NCI-H2196 treated with DMSO at 0.1 percent for 48 hours (cell line): Measurements from ENCODE around the gene TSPAN7.

ENCODE experiments used
- DNase-seq: peaks from one replicate; lab custom pipeline; 2025; ENCODE audit not compliant: unreplicated experiment; lab: John Stamatoyannopoulos, UW

Gene TSPAN7, protein sequence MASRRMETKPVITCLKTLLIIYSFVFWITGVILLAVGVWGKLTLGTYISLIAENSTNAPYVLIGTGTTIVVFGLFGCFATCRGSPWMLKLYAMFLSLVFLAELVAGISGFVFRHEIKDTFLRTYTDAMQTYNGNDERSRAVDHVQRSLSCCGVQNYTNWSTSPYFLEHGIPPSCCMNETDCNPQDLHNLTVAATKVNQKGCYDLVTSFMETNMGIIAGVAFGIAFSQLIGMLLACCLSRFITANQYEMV

DNA sequence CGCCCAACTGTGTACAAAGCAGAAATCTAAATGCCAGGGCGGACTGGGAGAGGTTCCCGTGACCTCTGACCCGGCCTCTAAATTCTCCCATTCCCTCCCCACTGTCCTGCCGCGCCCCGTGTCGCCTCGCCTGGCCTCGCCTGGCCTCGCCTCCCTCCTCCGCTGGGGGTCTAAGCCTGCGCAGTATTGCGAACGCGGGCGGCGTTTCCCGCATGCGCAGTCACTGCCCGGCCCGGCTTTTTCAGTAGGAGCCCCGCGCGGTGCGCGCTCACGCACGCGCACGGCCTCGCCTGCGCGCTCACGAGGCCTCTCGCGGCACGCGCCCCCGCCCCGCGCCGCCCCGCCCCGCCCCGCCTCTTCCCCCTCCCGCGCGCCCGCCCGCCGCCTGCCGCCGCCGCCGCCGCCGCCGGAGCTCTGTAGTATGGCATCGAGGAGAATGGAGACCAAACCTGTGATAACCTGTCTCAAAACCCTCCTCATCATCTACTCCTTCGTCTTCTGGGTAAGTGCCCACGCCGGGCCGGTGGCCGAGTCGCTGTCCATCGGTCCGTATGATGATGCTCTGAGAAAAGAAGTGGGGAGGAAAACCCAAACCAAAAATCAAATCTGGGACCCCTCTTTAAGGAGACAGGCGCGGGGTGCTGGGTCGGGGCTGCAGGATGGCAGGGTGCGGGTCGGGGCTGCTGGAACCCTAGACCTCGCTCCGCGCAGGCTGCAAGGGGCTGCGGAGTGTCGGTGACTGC is at the start of gene TSPAN7:
TSS of gene TSPAN7 (plus strand) at position 417 of the 743 bp plus-strand sequence. CDS start at position 422, 5 bp downstream.
- peak; percentile 39 for DNase-seq

DNA sequence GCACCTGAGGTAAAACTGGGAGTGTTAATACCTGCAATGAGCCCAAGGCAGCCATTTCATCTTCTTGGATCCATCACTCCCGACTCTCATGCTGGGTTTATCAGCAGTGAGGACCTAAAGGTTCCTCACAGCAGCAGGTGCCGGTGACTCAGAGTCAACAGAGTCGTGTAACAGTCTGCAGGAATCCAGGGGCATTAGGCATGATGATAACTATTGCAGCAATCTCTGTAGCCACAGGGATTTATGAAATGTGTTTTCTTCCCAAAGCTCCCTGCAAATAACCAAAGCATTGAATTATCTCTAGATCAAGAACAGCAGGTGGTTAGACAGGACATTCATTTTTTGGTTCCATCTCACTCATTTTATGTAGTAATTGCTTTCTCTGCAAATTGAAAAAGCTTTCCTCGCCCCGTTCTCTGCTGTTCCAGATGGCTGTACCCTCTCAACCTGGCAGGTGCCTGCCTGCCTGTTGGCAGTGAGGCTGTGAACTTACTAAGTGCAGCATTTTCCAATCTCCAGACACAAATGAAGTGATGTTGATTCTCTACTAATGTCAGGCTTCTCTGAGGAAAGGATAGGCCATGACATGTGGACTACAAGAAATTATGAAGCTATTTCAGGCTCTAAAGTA is 48.1 kb upstream of the TSPAN7 start:
- DNase-seq, result no peak

DNA sequence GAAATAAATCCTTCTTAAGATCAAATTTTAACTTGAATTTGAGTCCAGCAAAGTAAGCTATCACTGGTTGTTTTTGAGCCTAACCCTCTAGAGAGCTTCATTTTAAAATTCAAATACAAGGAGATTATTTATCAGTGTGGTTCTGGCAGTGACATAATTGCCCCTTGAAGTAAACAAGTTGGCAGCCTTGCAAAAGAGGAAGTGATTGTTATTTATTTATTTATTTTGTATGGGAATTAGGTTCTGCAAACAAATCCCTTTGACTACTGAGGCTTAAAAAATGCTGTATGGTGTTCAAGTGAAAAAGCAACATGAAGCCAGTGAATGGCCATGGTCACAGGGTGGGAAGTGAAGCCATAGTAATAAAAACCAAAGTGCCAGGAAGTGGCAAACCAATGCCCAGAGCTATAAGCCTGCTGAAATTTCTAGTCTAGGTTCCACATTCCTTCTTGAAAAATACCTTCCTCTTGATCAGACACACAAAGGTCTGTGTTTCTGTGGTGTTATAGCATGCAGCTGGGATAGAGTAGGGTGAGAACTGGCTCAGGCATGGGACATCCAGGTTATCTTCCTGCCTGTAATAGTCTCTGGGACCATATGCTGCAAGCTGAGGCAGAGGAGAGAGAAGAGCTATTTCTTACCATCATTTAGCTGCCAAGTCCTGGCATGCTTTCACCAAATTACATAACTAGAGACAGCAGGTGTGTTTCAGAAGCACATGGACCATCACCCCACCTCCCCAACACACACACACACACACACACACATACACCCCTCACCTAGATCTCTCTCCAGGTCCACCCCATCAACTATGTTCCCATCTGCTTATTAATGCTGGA is 47.1 kb upstream of the TSPAN7 start:
- no peak for DNase-seq

DNA sequence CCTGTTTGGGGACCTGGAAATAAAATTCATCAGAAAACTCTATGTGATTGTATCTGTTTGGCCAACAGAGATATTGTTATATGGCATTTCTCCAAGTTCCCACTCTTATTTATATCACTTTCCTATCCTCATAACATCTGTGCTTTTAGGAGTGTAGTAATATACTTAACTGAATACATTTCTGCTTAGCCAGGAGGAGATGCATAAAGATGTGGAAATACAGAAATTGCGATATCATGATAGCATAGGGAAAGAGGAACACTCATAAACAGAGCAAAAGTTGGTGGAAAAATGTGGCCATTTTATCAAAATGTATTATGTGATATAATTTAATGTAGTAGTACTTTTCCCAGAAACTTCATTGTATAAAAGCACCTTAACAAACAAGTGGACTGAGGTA is 46.1 kb upstream of the TSPAN7 start:
- DNase-seq, result no peak

DNA sequence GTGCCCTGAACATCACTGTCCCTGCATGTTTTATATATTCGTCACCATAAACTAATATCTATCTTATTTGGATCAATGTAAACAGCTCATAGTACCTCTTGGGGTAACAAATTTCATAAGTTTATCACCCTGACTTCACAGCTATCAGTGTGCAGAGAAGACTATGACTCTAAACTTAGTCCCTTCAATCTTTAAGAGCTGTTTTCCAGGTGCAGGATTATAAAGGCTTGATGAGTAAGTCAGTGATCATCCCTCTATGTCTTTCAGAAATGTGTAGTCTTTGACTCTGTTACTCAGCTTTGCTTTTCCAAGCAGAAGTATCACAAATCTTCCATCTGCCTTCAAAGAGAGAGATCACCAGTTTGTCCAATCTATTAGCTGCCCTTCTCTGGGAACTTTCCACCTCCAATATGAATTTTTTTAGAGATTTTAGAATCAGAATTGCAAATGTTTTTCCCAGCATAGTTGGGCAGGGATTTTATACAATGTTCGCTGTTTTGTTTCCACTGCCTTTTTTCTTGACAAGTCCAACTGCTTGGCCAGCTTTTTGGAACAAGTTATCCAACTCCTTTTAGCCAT is 45.1 kb upstream of the TSPAN7 start:
- DNase-seq, result no peak

DNA sequence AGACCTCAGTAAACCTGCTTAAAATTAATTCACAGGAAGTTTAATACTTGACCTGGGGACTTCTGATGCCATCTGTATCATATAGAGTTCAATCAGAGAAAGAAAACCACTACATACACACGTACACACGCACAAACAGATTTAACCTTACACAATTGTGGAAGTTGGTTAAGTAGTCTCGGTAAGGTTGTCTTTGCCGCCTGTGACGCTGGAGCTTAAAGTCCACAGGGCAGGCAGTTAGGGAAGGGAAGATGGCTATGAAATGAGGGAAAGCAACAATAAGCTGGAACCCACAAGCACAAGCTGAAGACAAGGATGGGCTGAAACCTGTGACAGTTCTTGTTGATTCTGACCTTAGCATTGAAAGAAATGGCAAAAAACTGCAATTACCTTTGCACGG is 41.7 kb upstream of the TSPAN7 start:
- no peak for DNase-seq

DNA sequence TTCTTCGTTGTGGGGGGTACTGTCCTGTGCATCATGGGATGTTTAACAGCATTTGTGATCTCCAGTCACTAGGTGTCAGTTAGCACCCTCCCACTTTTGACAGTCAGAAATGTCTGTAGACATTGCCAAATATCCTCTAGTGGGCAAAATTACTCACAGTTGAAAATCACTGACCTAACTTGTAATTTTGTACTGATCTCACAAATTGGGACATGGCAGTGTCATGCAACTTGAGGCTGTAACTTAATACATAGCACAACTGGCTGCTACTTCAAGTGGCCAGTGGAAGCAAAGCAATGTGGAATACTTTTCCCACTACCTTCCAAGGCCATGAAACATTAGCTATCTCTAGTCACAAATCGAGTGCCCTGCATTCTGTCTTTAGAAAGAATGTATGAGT is 23.2 kb upstream of the TSPAN7 start:
- no peak for DNase-seq

DNA sequence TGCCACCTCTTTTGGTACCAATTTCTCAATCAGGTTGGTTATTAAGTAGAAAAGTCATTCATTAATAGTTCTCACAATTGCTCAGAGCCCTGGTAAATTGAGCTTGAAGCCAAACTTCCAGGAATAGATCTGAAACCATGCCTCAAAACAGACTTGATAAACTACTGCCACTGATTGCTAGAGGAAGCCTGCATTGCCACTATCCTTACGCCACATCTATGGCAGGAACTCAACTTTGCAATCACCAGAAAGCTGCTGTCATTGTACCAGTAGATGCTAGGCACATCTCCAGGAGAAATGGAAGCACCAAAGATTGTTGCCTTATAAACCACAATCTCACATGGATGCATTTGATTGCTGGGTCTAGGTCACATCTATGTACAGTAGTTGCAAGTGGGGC is 21.6 kb upstream of the TSPAN7 start:
- DNase-seq, result no peak

DNA sequence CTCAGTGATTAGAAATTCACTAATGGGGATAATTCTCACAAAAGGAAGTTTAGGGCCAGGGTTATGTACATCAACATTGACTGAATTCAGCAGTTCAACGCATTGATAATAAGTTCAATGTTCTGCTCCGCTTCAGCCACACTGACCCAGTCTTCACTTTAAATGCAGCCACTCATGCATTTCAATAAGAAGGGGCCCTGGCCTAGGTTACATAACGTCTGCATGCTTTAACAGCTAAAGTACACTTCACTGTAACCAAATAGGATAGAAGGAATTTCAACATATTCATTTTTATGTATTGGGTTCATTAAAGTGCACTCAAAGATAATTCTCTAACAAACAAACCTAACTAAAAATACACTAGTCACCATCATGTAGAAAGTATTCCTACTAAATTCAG is 12.8 kb upstream of the TSPAN7 start:
- DNase-seq, result no peak

DNA sequence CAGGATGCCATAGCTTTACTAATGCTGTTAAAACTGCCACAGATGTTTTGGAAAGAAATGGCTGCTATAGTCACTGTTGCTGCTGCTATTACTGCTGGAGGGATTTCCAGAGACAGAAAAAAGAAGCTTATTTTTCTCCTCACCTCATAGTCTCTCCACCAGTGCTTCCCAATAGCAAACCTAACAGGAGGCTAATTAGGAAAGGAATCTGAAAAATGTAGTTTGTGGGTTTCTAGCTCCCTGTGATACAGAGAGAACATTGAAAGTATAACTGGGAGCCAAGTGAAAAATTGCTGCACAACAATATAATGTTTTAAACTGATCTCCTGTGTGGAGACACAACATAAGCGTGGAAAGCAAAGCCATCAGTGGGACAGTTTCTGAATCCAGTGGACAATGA is 8.6 kb upstream of the TSPAN7 start:
- DNase-seq, result no peak

DNA sequence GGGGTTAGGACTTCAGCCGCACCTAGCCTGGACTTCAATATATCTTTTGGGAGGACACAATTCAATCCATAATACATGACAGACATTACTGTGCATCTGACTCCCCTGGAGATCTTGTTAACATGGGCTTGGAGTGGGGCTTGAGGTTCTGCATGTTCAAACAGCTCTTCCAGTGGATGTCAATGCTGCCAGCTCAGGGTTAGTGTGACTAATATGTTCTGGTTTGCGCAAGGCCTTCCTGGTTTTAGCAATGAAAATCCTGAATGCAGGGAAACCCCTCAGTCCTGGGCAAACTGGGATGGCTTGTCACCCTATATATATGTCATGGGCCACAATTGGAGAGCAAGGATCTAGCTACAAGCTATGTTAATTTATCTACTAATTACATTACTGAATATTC is 2.7 kb upstream of the TSPAN7 start:
- DNase-seq, result no peak

DNA sequence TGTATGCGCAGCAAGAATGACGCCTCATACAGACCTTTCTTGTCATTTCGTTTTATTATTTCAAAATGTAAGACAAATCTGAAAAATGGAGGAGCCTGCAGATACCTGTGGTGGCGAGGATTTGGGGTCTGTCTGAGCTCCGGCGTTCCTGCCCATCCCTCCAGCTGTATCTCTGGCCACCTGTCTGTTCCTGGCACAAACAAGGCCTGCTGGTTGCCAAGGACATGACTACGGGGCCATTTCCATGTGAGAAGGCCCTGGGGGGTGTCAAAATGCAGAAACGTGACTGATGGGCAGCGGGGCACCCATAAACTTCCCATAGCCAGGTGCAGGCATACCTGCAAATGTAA is 591 bp upstream of the TSPAN7 start:
- DNase-seq, result no peak

DNA sequence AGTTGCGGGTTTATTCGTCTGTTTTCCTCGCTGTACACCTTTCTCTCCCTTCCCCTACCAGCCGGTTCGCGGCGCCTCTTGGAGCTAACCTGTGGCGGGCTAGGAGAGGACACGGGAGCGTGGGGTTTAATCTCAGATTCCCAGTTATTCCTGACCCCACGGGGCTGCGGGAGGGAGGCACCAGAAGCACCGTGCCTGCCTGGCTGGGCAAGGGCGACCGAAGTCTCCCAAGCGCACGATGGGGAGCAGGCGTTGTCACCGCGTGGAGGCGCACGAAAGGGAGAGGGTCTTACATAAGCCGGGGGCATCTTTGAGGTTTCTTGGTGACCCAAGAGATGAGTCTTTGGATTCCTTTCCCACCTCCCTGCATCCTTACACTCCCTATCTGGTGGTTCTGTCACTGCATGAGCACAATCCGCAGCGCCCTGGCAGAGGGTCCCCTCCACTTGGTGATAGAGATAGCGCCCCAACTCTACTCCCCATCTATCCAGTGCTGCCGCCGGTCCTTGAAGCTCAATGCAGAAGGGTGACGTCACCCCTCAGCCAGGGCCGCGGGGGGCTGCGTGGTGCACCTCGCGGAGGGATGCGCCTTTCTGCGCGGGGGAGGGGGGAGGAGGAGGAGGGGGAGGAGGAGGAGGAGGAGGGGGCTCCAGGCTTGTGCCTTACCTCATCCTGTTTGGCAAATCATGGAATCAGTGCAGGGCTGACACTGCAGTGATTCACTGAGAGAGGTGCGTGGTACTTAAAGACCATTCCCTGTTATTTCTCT is 793 bp downstream of the TSPAN7 start:
- no peak for DNase-seq

DNA sequence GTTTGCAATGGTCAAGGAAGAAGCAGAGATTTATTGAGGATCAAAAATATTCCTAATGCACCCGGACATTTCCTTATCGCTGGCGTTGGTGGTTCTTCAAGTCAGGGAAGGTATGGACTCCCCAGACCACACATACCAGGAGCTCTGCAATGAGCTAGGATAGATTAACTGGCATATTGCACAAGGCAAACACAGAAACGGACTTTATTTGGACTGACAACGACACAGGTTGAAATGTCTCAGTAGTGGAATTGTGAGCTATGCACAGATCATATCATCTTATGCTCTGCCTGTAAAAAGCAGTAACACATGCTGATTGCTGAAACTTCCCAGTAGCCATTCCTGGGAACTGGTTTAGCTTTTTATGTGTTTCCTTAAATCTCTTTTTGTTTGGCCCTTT is 1.7 kb downstream of the TSPAN7 start:
- DNase-seq, result no peak

DNA sequence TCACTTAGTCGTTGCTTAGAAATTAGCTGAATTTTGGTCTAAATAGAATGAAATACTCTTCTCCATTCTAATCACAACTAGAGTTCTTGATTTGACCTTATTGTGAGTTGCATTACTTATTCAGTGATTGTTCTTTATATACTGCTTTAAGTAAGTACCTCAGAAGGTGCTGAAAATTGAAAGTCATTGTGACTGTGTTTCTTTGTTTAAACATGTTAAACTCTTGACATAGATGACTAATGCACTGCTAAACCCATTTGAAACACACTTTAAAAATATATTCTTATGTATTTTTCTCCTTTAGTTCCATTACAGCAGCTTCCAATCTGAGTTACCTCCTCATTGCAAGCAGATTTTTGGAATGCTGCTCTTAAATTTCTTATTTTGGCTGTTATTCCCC is 9.1 kb downstream of the TSPAN7 start:
- DNase-seq, result no peak

DNA sequence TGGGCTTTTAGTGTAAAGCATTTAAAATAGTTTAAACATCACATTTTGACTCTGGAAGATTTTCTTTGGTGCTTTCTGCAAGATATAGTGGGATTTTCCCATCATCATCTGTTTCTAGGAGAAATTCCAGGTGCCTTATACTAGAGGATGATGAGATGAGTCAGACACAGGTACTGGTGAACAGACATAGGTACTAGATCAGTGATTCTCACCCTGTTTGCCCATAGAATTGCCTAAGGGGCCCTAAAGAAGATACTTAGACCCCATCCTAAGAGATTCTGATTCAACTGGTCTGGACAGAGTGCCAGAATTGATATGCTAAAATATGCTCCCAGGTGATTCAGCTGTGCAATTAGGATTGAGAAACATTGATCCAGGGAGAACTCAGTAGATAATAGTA is 9.7 kb downstream of the TSPAN7 start:
- DNase-seq, result no peak

DNA sequence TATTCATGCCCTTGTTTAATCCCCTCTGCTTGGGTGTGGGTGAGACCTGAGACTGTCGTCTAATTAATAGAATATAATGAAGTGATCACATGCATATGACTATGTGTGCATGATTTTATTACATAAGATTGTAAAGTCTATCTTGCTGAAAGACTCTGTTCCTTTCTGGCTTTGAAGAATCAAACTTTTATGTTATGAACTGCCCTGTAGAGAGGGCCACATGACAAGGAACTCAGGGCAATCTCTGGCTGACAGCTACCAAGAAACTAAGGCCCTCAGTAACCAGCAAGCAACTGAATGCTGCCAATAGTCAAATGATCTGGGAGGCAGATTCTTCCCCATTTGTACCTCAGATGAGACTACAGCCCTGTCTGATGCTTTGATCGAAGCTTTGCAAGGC is 13.5 kb downstream of the TSPAN7 start:
- no peak for DNase-seq

DNA sequence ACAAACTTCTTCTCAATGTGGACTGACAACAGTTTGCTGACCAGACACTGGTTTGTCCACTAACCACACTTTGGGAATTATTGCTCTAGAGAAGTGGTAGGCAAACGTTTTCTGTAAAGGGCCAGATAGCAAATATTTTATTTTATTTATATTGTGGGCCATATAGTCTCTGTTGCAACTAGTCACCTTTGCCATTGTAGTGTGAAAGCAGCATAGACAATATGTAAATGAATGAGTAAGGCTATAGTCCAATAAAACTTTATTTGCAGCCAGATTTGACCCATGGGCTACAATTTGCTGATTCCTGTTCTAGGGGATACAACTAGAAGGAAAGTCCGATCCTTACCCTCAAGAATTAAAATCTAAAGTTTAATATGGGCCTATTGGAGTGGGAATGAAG is 14.5 kb downstream of the TSPAN7 start:
- no peak for DNase-seq

DNA sequence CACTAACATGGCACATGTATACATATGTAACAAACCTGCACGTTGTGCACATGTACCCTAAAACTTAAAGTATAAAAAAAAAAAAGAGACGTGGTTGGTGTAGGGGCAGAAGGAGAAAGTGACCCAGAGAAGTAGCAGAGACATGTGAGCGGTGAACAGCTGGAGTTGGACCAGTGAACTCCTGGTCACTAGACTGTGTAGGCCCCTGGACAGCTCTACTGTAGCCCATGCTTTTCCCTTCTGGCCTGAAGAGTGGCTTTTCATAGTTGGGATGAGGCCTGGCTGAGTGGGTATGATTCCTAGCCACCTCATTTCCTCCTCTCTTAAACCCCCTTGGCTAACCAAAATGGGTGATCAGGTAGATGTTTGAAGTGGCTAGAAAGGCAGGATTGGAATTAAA is 16.4 kb downstream of the TSPAN7 start:
- no peak for DNase-seq

DNA sequence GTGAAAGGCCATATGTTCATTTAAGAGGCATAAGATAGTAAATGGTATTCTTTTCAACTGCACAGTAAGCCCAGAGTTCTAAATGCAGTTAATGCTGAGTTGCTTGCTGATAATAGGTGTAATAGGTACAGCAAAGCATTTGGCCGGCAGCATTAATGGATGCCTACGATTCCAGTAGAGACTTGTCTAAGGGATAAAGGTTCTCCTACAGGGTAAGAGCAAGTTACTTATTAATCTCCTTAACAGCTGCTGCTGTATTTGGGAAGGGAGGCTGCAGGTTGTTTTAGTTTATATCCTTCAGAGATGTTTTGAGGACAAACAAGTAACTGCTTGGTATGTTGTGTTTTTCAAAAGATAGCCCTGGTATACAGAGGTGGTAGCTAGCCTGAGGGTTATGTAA is 16.8 kb downstream of the TSPAN7 start:
- DNase-seq, result no peak

DNA sequence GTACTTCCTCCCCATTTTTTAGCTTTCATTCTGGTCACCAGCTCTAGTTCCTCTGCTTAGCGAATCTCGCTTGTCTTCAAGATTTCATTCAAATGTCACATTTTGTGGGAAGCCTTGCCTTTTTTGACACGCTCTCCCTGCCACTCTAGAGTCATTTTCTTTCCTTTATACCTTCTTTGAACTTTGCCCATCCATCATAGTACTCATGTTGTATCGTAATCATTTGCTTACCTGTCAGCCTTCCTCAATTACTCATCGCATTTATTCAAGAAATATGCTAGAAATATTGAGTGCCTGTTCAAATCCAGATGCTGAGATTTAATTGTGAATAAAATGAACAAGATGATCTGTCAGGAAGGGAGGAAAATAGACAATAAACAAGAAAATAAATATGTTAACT is 21.8 kb downstream of the TSPAN7 start:
- DNase-seq, result no peak
